SJSA1 (cell line): ENCODE results near the gene DYNC1I1. TPM values are rescaled to one million over a fixed set of nuclear protein-coding genes. Genes with fewer than 3 reads are reported as not detected.
A peak's percentile ranks its signal among the peaks of the same experiment; 100 is the strongest.

ENCODE experiments used
- DNase-seq, 2 experiments: peaks; one replicate each; pipeline ENCODE4 v3.0.0-alpha.2; 2015 to 2020; ENCODE audit warnings: low spot score in 2 of 2, low read depth in 1 of 2
- H3K27ac ChIP-seq: fragments of 250-450 bp; sonication (Bioruptor Pico); 2 replicates; pipeline ENCODE4 v1.5.1; 2020; ENCODE audit warnings: mild to moderate bottlenecking, moderate library complexity
- H3K27me3 ChIP-seq: fragments of 250-450 bp; sonication (Bioruptor Pico); replicated peaks from 2 replicates; pipeline ENCODE4 v1.5.1; 2020; ENCODE audit warnings: mild to moderate bottlenecking, moderate library complexity
- H3K36me3 ChIP-seq: fragments of 250-450 bp; sonication (Bioruptor Pico); 2 replicates; pipeline ENCODE4 v1.5.1; 2020; ENCODE audit warnings: mild to moderate bottlenecking
- H3K4me1 ChIP-seq: fragments of 250-450 bp; sonication (Bioruptor Pico); replicated peaks from 2 replicates; pipeline ENCODE4 v1.6.1; 2021; ENCODE audit warnings: mild to moderate bottlenecking
- H3K4me3 ChIP-seq: fragments of 250-450 bp; sonication (Bioruptor Pico); 2 replicates; pipeline ENCODE4 v1.5.1; 2020; ENCODE audit warnings: mild to moderate bottlenecking
- H3K9me3 ChIP-seq: fragments of 250-450 bp; sonication (Bioruptor Pico); replicated peaks from 2 replicates; pipeline ENCODE4 v1.5.1; 2020; ENCODE audit warnings: mild to moderate bottlenecking
- total RNA-seq: library from RNA; depleted of rRNA; stranded (reverse); fragments of >200 nt; shearing (Covaris generic); gene quantifications from 2 replicates; pipeline ENCODE4 v1.2.3, GENCODE V29; 2014

The DYNC1I1 gene
- total RNA-seq, 1 experiment from 2014 or later: 6.2 TPM

- Histone ChIP-seq H3K27ac (peak overlapping the region; percentile 18; the same call in 1 of the 2 replicates), H3K4me3 (no peak overlapping the region), H3K4me1 (peaks cover 45% of the 10 kb centered on the region), H3K27me3 (no peaks in the 10 kb centered on the region), H3K9me3 (no peaks in the 10 kb centered on the region), H3K36me3 (no peaks in the 10 kb centered on the region)
- DNase-seq: peak; percentile 79 to 81
Observed at GRCh38 chr7:95996174-95996573, 223.8 kb downstream of the DYNC1I1 start.

GRCh38 chr7:95996886-95997285, 224.5 kb downstream of the DYNC1I1 start:
- Histone ChIP-seq H3K36me3 (no peaks in the 10 kb centered on the region), H3K27me3 (no peaks in the 10 kb centered on the region), H3K9me3 (no peaks in the 10 kb centered on the region), H3K4me1 (peaks cover 45% of the 10 kb centered on the region), H3K4me3 (no peak overlapping the region), H3K27ac (0 out of 2 replicates have a peak overlapping the region, but pooled peaks have one; percentile 5)
- DNase-seq: no peak

GRCh38 chr7:95997632-95998031, 225.3 kb downstream of the DYNC1I1 start:
- H3K4me1 ChIP-seq: peaks cover 45% of the 10 kb centered on the region
- no peaks in the 10 kb centered on the region for H3K36me3 ChIP-seq
- no peaks in the 10 kb centered on the region for H3K9me3 ChIP-seq
- H3K4me3 ChIP-seq: no peak overlapping the region
- no peaks in the 10 kb centered on the region for H3K27me3 ChIP-seq
- no peak overlapping the region for H3K27ac ChIP-seq
- DNase-seq: no peak

GRCh38 chr7:95999481-95999880, 227.1 kb downstream of the DYNC1I1 start:
- H3K36me3 ChIP-seq: no peaks in the 10 kb centered on the region
- no peaks in the 10 kb centered on the region for H3K27me3 ChIP-seq
- no peak overlapping the region for H3K27ac ChIP-seq
- peak; percentile 56 to 74 for DNase-seq
- no peak overlapping the region for H3K4me3 ChIP-seq
- H3K9me3 ChIP-seq: no peaks in the 10 kb centered on the region
- peaks cover 42% of the 10 kb centered on the region for H3K4me1 ChIP-seq

- Histone ChIP-seq H3K27ac (no peak overlapping the region), H3K4me3 (no peak overlapping the region), H3K36me3 (no peaks in the 10 kb centered on the region), H3K27me3 (no peaks in the 10 kb centered on the region), H3K9me3 (no peaks in the 10 kb centered on the region), H3K4me1 (peaks cover 6% of the 10 kb centered on the region)
- no peak for DNase-seq
Observed at GRCh38 chr7:96004578-96004977, 232.2 kb downstream of the DYNC1I1 start.

GRCh38 chr7:96005271-96005670, 232.9 kb downstream of the DYNC1I1 start:
- H3K27me3 ChIP-seq: no peaks in the 10 kb centered on the region
- no peak overlapping the region for H3K27ac ChIP-seq
- no peaks in the 10 kb centered on the region for H3K9me3 ChIP-seq
- no peaks in the 10 kb centered on the region for H3K36me3 ChIP-seq
- no peak for DNase-seq
- H3K4me1 ChIP-seq: no peaks in the 10 kb centered on the region
- no peak overlapping the region for H3K4me3 ChIP-seq

- DNase-seq: no peak
- no peaks in the 10 kb centered on the region for H3K36me3 ChIP-seq
- no peaks in the 10 kb centered on the region for H3K4me1 ChIP-seq
- no peak overlapping the region for H3K4me3 ChIP-seq
- no peaks in the 10 kb centered on the region for H3K27me3 ChIP-seq
- H3K9me3 ChIP-seq: no peaks in the 10 kb centered on the region
- no peak overlapping the region for H3K27ac ChIP-seq
Observed at GRCh38 chr7:96009148-96009547, 236.8 kb downstream of the DYNC1I1 start.

- DNase-seq: no peak
- no peaks in the 10 kb centered on the region for H3K36me3 ChIP-seq
- H3K27me3 ChIP-seq: no peaks in the 10 kb centered on the region
- no peaks in the 10 kb centered on the region for H3K4me1 ChIP-seq
- H3K9me3 ChIP-seq: no peaks in the 10 kb centered on the region
- no peak overlapping the region for H3K4me3 ChIP-seq
- H3K27ac ChIP-seq: no peak overlapping the region
Observed at GRCh38 chr7:96013836-96014235, 241.5 kb downstream of the DYNC1I1 start.

GRCh38 chr7:96014617-96015016, 242.3 kb downstream of the DYNC1I1 start:
- Histone ChIP-seq H3K4me1 (no peaks in the 10 kb centered on the region), H3K27me3 (no peaks in the 10 kb centered on the region), H3K27ac (no peak overlapping the region), H3K4me3 (no peak overlapping the region), H3K9me3 (no peaks in the 10 kb centered on the region), H3K36me3 (no peaks in the 10 kb centered on the region)
- no peak for DNase-seq

GRCh38 chr7:96016056-96016586, 243.8 kb downstream of the DYNC1I1 start:
- Histone ChIP-seq H3K4me3 (no peak overlapping the region), H3K9me3 (no peaks in the 10 kb centered on the region), H3K36me3 (no peaks in the 10 kb centered on the region), H3K27me3 (no peaks in the 10 kb centered on the region), H3K4me1 (no peaks in the 10 kb centered on the region), H3K27ac (no peak overlapping the region)
- DNase-seq: no peak

GRCh38 chr7:96016735-96017134, 244.4 kb downstream of the DYNC1I1 start:
- Histone ChIP-seq H3K27ac (no peak overlapping the region), H3K4me1 (no peaks in the 10 kb centered on the region), H3K4me3 (no peak overlapping the region), H3K27me3 (no peaks in the 10 kb centered on the region), H3K36me3 (no peaks in the 10 kb centered on the region), H3K9me3 (no peaks in the 10 kb centered on the region)
- DNase-seq: no peak

- Histone ChIP-seq H3K4me3 (no peak overlapping the region), H3K27ac (no peak overlapping the region), H3K27me3 (no peaks in the 10 kb centered on the region), H3K4me1 (peaks cover under 1% of the 10 kb centered on the region), H3K36me3 (no peaks in the 10 kb centered on the region), H3K9me3 (no peaks in the 10 kb centered on the region)
- no peak for DNase-seq
Observed at GRCh38 chr7:96017877-96018276, 245.5 kb downstream of the DYNC1I1 start.

- H3K4me3 ChIP-seq: no peak overlapping the region
- no peak overlapping the region for H3K27ac ChIP-seq
- no peaks in the 10 kb centered on the region for H3K9me3 ChIP-seq
- H3K36me3 ChIP-seq: no peaks in the 10 kb centered on the region
- no peak for DNase-seq
- peaks cover 20% of the 10 kb centered on the region for H3K4me1 ChIP-seq
- H3K27me3 ChIP-seq: no peaks in the 10 kb centered on the region
Observed at GRCh38 chr7:96021568-96021967, 249.2 kb downstream of the DYNC1I1 start.

- peaks cover 24% of the 10 kb centered on the region for H3K4me1 ChIP-seq
- no peaks in the 10 kb centered on the region for H3K36me3 ChIP-seq
- no peaks in the 10 kb centered on the region for H3K9me3 ChIP-seq
- no peak overlapping the region for H3K27ac ChIP-seq
- no peaks in the 10 kb centered on the region for H3K27me3 ChIP-seq
- DNase-seq: peak; percentile 46 to 49
- no peak overlapping the region for H3K4me3 ChIP-seq
Observed at GRCh38 chr7:96023387-96023786, 251.0 kb downstream of the DYNC1I1 start.

GRCh38 chr7:96026010-96026409, 253.7 kb downstream of the DYNC1I1 start:
- Histone ChIP-seq H3K27me3 (no peaks in the 10 kb centered on the region), H3K27ac (peak overlapping the region; percentile 39), H3K4me1 (peaks cover 30% of the 10 kb centered on the region), H3K36me3 (no peaks in the 10 kb centered on the region), H3K9me3 (no peaks in the 10 kb centered on the region), H3K4me3 (no peak overlapping the region)
- DNase-seq: no peak
